ENCODE measurements around the gene TMEM201. TPM values are rescaled to one million over a fixed set of nuclear protein-coding genes. Genes with fewer than 3 reads are reported as not detected.

TMEM201 gene
- total RNA-seq, 4 donors from 2014 or later = 3.5 to 6.6 (median 4.1) TPM

DNA sequence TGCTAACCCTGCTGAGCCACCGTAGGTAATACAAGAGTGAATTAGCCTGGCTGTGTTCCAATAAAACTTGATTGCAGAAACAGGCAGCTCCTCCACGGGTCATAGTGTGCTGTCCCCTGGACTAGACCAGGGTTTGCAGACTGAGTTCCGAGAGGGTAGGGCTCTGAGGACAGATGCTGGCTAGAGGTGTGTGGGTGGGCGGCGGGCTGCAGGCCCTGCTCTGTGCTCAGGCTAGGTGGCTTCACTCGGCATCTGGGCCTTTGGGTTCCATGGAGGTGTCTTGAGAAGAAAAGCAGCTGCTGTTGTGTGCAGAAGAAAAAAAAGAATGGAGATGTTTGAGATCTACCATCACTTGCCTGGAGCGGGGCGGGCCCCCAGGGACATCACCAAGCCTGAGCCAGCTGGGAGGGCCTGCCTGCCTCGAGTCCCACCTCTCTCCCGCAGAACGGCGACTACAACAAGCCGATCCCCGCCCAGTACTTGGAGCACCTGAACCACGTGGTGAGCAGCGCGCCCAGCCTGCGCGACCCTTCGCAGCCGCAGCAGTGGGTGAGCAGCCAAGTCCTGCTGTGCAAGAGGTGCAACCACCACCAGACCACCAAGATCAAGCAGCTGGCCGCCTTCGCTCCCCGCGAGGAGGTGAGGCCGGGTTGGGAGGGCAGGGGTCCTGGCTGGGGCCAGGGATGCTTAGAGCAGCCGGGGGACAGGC, 7.9 kb downstream of the TMEM201 start:
- TF ChIP-seq, protein P1, sequence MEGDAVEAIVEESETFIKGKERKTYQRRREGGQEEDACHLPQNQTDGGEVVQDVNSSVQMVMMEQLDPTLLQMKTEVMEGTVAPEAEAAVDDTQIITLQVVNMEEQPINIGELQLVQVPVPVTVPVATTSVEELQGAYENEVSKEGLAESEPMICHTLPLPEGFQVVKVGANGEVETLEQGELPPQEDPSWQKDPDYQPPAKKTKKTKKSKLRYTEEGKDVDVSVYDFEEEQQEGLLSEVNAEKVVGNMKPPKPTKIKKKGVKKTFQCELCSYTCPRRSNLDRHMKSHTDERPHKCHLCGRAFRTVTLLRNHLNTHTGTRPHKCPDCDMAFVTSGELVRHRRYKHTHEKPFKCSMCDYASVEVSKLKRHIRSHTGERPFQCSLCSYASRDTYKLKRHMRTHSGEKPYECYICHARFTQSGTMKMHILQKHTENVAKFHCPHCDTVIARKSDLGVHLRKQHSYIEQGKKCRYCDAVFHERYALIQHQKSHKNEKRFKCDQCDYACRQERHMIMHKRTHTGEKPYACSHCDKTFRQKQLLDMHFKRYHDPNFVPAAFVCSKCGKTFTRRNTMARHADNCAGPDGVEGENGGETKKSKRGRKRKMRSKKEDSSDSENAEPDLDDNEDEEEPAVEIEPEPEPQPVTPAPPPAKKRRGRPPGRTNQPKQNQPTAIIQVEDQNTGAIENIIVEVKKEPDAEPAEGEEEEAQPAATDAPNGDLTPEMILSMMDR (IDR thresholded peaks at IDR 0.05; ENCODE audit: low read depth) = no peak

DNA sequence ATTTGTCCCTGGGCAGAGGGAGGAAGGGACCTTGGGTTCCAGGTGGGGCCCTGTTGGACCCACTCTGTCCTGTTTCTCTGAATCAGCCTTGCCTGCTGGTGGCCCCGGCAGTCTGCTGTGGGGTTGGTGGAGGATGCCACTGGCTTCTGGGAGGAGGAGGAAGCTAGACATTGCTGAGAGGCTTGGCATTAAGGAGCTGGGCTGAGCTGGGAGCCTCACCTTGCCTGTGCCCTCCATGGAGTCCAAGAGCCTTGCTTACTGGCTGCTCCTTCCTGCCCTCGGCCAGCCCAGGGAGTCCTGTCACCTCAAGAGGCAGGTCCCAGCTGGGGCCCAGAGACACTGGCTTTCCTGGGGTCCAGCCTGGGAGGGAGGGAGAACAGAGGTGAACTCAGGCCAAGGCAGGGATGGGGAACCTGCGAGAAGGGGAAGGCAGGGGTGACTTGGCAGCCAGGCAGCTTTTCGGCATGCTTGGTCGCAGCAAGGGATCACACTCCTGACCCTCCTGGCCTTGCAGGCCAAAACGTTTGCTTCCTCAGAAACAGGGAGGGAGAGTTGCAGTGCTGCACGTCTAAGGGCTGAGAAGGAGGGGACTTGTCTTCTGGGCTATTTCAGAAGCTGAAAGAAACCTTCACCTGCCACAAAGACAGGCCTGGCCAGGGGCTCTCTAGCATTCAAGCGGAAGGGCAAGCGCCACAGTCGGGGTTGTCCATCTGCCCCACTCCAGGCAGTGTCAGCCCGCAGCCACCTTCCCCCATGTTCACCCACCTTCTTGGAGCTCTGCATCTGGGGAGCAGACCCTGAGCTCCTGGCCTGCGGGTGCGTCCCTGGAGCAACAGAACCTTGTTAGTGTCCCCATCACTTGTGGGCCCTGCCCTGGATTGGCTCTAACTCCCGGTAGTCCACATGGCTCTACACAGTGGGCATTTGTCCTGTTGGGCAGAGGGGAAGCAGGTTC, 8.9 kb downstream of the TMEM201 start:
- TF ChIP-seq, protein P1 (IDR thresholded peaks at IDR 0.05; ENCODE audit: low read depth) = no peak

DNA sequence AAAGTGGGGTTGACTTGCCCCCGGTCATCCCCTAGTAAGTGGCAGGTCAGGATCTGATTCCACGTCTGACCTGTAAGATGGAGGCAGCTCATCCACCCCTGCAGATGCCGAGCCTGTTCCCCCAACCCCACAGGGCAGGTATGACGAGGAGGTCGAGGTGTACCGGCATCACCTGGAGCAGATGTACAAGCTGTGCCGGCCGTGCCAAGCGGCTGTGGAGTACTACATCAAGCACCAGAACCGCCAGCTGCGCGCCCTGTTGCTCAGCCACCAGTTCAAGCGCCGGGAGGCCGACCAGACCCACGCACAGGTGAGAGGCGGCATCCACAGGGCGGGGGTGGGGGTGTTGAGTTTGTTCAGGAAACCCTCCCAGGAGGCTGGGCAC, 9.6 kb downstream of the TMEM201 start:
- TF ChIP-seq, protein P1 (IDR thresholded peaks at IDR 0.05; ENCODE audit: low read depth) = no peak

DNA sequence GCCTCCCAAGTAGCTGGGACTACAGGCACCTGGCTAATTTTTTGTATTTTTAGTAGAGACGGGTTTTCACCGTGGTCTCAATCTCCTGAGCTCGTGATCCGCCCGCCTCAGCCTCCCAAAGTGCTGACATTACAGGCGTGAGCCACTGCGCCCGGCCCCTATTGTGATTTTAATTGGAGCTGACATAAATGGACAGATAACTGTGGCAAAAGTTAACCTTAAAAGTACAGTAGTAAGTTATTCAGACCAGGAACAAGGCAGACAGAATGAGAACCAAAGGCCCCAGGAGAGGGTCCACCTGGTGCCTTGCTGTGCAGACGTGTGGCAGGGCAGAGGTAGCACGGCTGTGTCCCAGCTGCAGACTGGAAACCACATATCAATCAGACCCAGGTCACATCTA, 11.0 kb downstream of the TMEM201 start:
- TF ChIP-seq, protein P1 (IDR thresholded peaks at IDR 0.05; ENCODE audit: low read depth) = no peak

DNA sequence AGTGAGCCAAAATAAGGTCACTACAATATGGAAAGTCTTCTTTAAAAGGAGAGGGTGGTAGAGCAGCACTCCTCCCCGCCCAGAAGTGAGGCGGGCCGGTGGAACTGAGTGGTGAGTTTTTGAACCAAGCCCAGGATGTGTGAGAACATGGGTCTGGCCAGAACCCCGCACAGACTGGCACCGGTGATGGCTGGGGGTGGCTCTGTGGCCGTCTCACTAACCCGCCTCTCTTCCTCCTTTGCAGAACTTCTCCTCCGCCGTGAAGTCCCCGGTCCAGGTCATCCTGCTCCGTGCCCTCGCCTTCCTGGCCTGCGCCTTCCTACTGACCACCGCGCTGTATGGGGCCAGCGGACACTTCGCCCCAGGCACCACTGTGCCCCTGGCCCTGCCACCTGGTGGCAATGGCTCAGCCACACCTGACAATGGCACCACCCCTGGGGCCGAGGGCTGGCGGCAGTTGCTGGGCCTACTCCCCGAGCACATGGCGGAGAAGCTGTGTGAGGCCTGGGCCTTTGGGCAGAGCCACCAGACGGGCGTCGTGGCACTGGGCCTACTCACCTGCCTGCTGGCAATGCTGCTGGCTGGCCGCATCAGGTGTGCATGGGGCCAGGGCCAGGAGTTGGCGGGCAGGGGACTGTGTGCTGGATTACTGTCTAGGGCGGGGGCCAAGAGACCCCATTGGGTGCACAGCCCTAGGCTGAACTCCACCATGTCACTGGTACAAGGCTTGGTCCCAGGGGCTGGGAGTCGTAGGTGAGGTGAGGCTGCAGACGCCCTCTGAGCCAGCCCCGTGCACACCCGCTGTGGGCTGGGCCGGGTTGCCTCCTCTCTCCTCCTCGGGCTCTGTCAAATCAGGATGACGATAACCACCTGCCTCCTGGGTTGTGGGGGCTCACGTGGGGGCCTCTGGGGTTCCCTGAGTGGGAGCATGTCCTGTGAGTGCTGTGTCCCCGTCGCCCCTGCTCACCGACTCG, 12.4 kb downstream of the TMEM201 start:
- TF ChIP-seq, protein P1 (IDR thresholded peaks at IDR 0.05; ENCODE audit: low read depth) = no peak

DNA sequence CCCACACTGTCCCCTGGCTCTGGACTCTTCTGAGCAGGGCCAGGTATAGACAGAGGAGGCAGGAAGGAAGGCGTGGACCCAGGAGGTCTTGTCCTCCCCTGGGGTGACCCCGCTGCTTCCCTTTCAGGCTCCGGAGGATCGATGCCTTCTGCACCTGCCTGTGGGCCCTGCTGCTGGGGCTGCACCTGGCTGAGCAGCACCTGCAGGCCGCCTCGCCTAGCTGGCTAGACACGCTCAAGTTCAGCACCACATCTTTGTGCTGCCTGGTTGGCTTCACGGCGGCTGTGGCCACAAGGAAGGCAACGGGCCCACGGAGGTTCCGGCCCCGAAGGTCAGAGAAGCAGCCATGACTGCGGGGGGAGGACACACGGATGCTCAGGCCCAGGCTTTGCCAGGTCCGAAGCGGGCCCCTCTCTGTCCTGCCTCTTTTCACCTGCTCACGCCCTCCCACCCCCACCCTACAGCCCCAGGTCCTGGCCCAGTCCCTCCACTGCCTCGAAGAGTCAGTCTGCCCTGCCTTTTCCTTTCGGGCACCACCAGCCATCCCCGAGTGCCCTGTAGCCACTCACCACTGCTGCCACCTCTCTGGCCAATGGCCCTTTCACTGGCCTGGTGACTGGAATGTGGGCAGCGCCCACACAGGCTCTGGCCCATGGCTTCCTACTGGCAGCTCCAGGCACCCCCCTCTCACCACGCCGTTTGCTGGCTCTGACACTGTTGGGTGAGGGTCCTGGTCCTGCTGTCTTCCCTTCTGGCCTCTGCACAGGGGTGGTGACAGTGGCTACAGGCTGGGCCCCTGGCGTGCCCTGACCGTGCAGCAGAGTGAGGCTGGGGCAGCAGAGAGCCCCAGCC, 13.5 kb downstream of the TMEM201 start:
- TF ChIP-seq, protein P1 (IDR thresholded peaks at IDR 0.05; ENCODE audit: low read depth) = no peak

All from subcutaneous adipose tissue (tissue), 4 donors.